ENCODE results near the gene PLA1A.
A peak's percentile ranks its signal among the peaks of the same experiment; 100 is the strongest.

Gene PLA1A

GRCh38 chr3:119575507-119575906, 22.2 kb upstream of the PLA1A start:
- Histone ChIP-seq H3K4me3 (ENCODE audit: control insufficient read depth in 1 of 7, extremely low read depth in 1 of 7, insufficient read depth in 4 of 7, low read depth in 2 of 7, low read length in 6 of 7) (no peak overlapping the region), H3K4me1 (ENCODE audit: control extremely low read depth in 1 of 4, control insufficient read depth in 4 of 4, insufficient read depth in 4 of 4, low read length in 3 of 4) (peaks cover 0 to 12% (median 12%) of the 10 kb centered on the region in 4 experiments), H3K27me3 (replicated peaks in 2 of 5; ENCODE audit: control insufficient read depth in 4 of 5, insufficient read depth in 5 of 5, low read length in 4 of 5) (no peaks in the 10 kb centered on the region), H3K36me3 (ENCODE audit: control insufficient read depth in 4 of 4, insufficient read depth in 4 of 4, low read length in 3 of 4) (no peaks in the 10 kb centered on the region), H3K27ac (ENCODE audit: insufficient read depth in 1 of 2, low read depth in 1 of 2, low read length in 2 of 2, poor library complexity in 1 of 2, severe bottlenecking in 2 of 2) (no peak overlapping the region), H3K9me3 (ENCODE audit: control extremely low read depth in 1 of 5, control insufficient read depth in 4 of 5, insufficient read depth in 2 of 5, low read depth in 1 of 5, low read length in 4 of 5) (no peaks in the 10 kb centered on the region)
- CTCF ChIA-PET: no interaction called here
- POLR2A ChIA-PET: no interaction called here
- DNase-seq: no peak

GRCh38 chr3:119579366-119580066, 18.2 kb upstream of the PLA1A start, which contains the start of gene ADPRH:
TSS of gene ADPRH (plus strand) at chr3:119579492. CDS start at chr3:119582170, 2,678 bp downstream.
- Histone ChIP-seq H3K4me3 (ENCODE audit: control insufficient read depth in 1 of 7, extremely low read depth in 1 of 7, insufficient read depth in 4 of 7, low read depth in 2 of 7, low read length in 6 of 7) (peak within 1 kb of the TSS; percentile 64 to 85 (median 76)), H3K27ac (ENCODE audit: insufficient read depth in 1 of 2, low read depth in 1 of 2, low read length in 2 of 2, poor library complexity in 1 of 2, severe bottlenecking in 2 of 2) (peak within 1 kb of the TSS; percentile 64 to 82), H3K4me1 (ENCODE audit: control extremely low read depth in 1 of 4, control insufficient read depth in 4 of 4, insufficient read depth in 4 of 4, low read length in 3 of 4) (peaks cover 0 to 13% (median 11%) of the 10 kb centered on the region in 4 experiments), H3K27me3 (replicated peaks in 2 of 5; ENCODE audit: control insufficient read depth in 4 of 5, insufficient read depth in 5 of 5, low read length in 4 of 5) (no peaks in the 10 kb centered on the region), H3K9me3 (ENCODE audit: control extremely low read depth in 1 of 5, control insufficient read depth in 4 of 5, insufficient read depth in 2 of 5, low read depth in 1 of 5, low read length in 4 of 5) (no peaks in the 10 kb centered on the region), H3K36me3 (ENCODE audit: control insufficient read depth in 4 of 4, insufficient read depth in 4 of 4, low read length in 3 of 4) (peaks cover 0 to 4% (median 0%) of the 10 kb centered on the region in 4 experiments)
- POLR2A ChIA-PET: interaction anchor here (1.0 kb wide), 1 partner anchor 81 kb away, joined by 3 read pairs; the partner anchor contains the start of gene TIMMDC1
- CTCF ChIA-PET: interaction anchor here (1.0 to 4.4 kb wide), 2 partner anchors 12 to 101 kb away, joined by 4 to 17 read pairs; no protein-coding TSS in a partner anchor
- WGBS (ENCODE audit: insufficient coverage): under 1% methylated on average over 53 of the region's 68 CpGs
- DNase-seq: peak; percentile 46 to 76 (median 63)

- peaks cover 0 to 4% (median 0%) of the 10 kb centered on the region in 4 experiments for H3K36me3 ChIP-seq (ENCODE audit: control insufficient read depth in 4 of 4, insufficient read depth in 4 of 4, low read length in 3 of 4)
- 34% methylated on average over 8 of the region's 16 CpGs for WGBS (ENCODE audit: insufficient coverage)
- H3K4me3 ChIP-seq (ENCODE audit: control insufficient read depth in 1 of 7, extremely low read depth in 1 of 7, insufficient read depth in 4 of 7, low read depth in 2 of 7, low read length in 6 of 7): peak overlapping the region; percentile 64 to 85 (median 76)
- H3K27me3 ChIP-seq (replicated peaks in 2 of 5; ENCODE audit: control insufficient read depth in 4 of 5, insufficient read depth in 5 of 5, low read length in 4 of 5): no peaks in the 10 kb centered on the region
- H3K27ac ChIP-seq (ENCODE audit: insufficient read depth in 1 of 2, low read depth in 1 of 2, low read length in 2 of 2, poor library complexity in 1 of 2, severe bottlenecking in 2 of 2): peak overlapping the region; percentile 64 to 82
- ChIA-PET POLR2A (interaction anchor here (0.6 to 1.0 kb wide), 2 partner anchors 56 to 82 kb away, joined by 3 read pairs; partner anchors contain the start of gene TIMMDC1), CTCF (interaction anchor here (1.0 to 4.4 kb wide), 3 partner anchors 11 to 101 kb away, joined by 3 to 17 read pairs (median 4); no protein-coding TSS in a partner anchor)
- H3K4me1 ChIP-seq (ENCODE audit: control extremely low read depth in 1 of 4, control insufficient read depth in 4 of 4, insufficient read depth in 4 of 4, low read length in 3 of 4): peaks cover 0 to 13% (median 11%) of the 10 kb centered on the region in 4 experiments
- DNase-seq: peak; percentile 43 to 78 (median 69)
- no peaks in the 10 kb centered on the region for H3K9me3 ChIP-seq (ENCODE audit: control extremely low read depth in 1 of 5, control insufficient read depth in 4 of 5, insufficient read depth in 2 of 5, low read depth in 1 of 5, low read length in 4 of 5)
Measured at GRCh38 chr3:119580067-119580760, 17.5 kb upstream of the PLA1A start.

GRCh38 chr3:119582178-119582577, 15.5 kb upstream of the PLA1A start:
- H3K36me3 ChIP-seq (ENCODE audit: control insufficient read depth in 4 of 4, insufficient read depth in 4 of 4, low read length in 3 of 4): peaks cover 0 to 4% (median 0%) of the 10 kb centered on the region in 4 experiments
- no peak overlapping the region for H3K27ac ChIP-seq (ENCODE audit: insufficient read depth in 1 of 2, low read depth in 1 of 2, low read length in 2 of 2, poor library complexity in 1 of 2, severe bottlenecking in 2 of 2)
- H3K4me3 ChIP-seq (ENCODE audit: control insufficient read depth in 1 of 7, extremely low read depth in 1 of 7, insufficient read depth in 4 of 7, low read depth in 2 of 7, low read length in 6 of 7): no peak overlapping the region
- 97% methylated on average over 5 of the region's 6 CpGs for WGBS (ENCODE audit: insufficient coverage)
- ChIA-PET POLR2A (no interaction called here), CTCF (interaction anchor here (1.1 to 4.4 kb wide), 3 partner anchors 9 to 77 kb away, joined by 3 to 17 read pairs (median 3); no protein-coding TSS in a partner anchor)
- DNase-seq: no peak
- H3K27me3 ChIP-seq (replicated peaks in 2 of 5; ENCODE audit: control insufficient read depth in 4 of 5, insufficient read depth in 5 of 5, low read length in 4 of 5): no peaks in the 10 kb centered on the region
- H3K4me1 ChIP-seq (ENCODE audit: control extremely low read depth in 1 of 4, control insufficient read depth in 4 of 4, insufficient read depth in 4 of 4, low read length in 3 of 4): peaks cover 0 to 22% (median 13%) of the 10 kb centered on the region in 4 experiments
- H3K9me3 ChIP-seq (ENCODE audit: control extremely low read depth in 1 of 5, control insufficient read depth in 4 of 5, insufficient read depth in 2 of 5, low read depth in 1 of 5, low read length in 4 of 5): no peaks in the 10 kb centered on the region

- Histone ChIP-seq H3K4me1 (ENCODE audit: control extremely low read depth in 1 of 4, control insufficient read depth in 4 of 4, insufficient read depth in 4 of 4, low read length in 3 of 4) (peaks cover 0 to 35% (median 10%) of the 10 kb centered on the region in 4 experiments), H3K27me3 (replicated peaks in 2 of 5; ENCODE audit: control insufficient read depth in 4 of 5, insufficient read depth in 5 of 5, low read length in 4 of 5) (no peaks in the 10 kb centered on the region), H3K4me3 (ENCODE audit: control insufficient read depth in 1 of 7, extremely low read depth in 1 of 7, insufficient read depth in 4 of 7, low read depth in 2 of 7, low read length in 6 of 7) (no peak overlapping the region), H3K36me3 (ENCODE audit: control insufficient read depth in 4 of 4, insufficient read depth in 4 of 4, low read length in 3 of 4) (peaks cover 0 to 8% (median 0%) of the 10 kb centered on the region in 4 experiments), H3K9me3 (ENCODE audit: control extremely low read depth in 1 of 5, control insufficient read depth in 4 of 5, insufficient read depth in 2 of 5, low read depth in 1 of 5, low read length in 4 of 5) (no peaks in the 10 kb centered on the region), H3K27ac (ENCODE audit: insufficient read depth in 1 of 2, low read depth in 1 of 2, low read length in 2 of 2, poor library complexity in 1 of 2, severe bottlenecking in 2 of 2) (no peak overlapping the region)
- ChIA-PET CTCF (interaction anchor here (0.8 to 1.7 kb wide), 3 partner anchors 14 to 95 kb away, joined by 3 to 4 read pairs (median 4); no protein-coding TSS in a partner anchor), POLR2A (no interaction called here)
- WGBS (ENCODE audit: insufficient coverage): 97% methylated on average over 9 of the region's 10 CpGs
- no peak for DNase-seq
Measured at GRCh38 chr3:119585208-119585607, 12.5 kb upstream of the PLA1A start.

GRCh38 chr3:119585856-119586570, 11.7 kb upstream of the PLA1A start:
- ChIA-PET POLR2A (no interaction called here), CTCF (interaction anchor here (0.8 to 1.7 kb wide), 4 partner anchors 13 to 94 kb away, joined by 3 to 4 read pairs (median 4); no protein-coding TSS in a partner anchor)
- Histone ChIP-seq H3K27me3 (replicated peaks in 2 of 5; ENCODE audit: control insufficient read depth in 4 of 5, insufficient read depth in 5 of 5, low read length in 4 of 5) (no peaks in the 10 kb centered on the region), H3K9me3 (ENCODE audit: control extremely low read depth in 1 of 5, control insufficient read depth in 4 of 5, insufficient read depth in 2 of 5, low read depth in 1 of 5, low read length in 4 of 5) (peaks cover 0 to 7% (median 4%) of the 10 kb centered on the region in 5 experiments), H3K36me3 (ENCODE audit: control insufficient read depth in 4 of 4, insufficient read depth in 4 of 4, low read length in 3 of 4) (peaks cover 0 to 10% (median 0%) of the 10 kb centered on the region in 4 experiments), H3K4me1 (ENCODE audit: control extremely low read depth in 1 of 4, control insufficient read depth in 4 of 4, insufficient read depth in 4 of 4, low read length in 3 of 4) (peaks cover 0 to 35% (median 6%) of the 10 kb centered on the region in 4 experiments), H3K27ac (ENCODE audit: insufficient read depth in 1 of 2, low read depth in 1 of 2, low read length in 2 of 2, poor library complexity in 1 of 2, severe bottlenecking in 2 of 2) (no peak overlapping the region), H3K4me3 (ENCODE audit: control insufficient read depth in 1 of 7, extremely low read depth in 1 of 7, insufficient read depth in 4 of 7, low read depth in 2 of 7, low read length in 6 of 7) (no peak overlapping the region)
- WGBS (ENCODE audit: insufficient coverage): 94% methylated on average over 10 of the region's 11 CpGs
- DNase-seq: no peak
